GF-D8 (cell line): ENCODE results near the gene KCTD13.
"Not testable (repeated sequence)": the region's sequence is repeated elsewhere in the genome, so short reads cannot be mapped to it uniquely, and the experiment has no call there.

ENCODE experiments used
- DNase-seq: peaks from one replicate; lab custom pipeline; 2025; lab: John Stamatoyannopoulos, UW

The KCTD13 gene

DNA sequence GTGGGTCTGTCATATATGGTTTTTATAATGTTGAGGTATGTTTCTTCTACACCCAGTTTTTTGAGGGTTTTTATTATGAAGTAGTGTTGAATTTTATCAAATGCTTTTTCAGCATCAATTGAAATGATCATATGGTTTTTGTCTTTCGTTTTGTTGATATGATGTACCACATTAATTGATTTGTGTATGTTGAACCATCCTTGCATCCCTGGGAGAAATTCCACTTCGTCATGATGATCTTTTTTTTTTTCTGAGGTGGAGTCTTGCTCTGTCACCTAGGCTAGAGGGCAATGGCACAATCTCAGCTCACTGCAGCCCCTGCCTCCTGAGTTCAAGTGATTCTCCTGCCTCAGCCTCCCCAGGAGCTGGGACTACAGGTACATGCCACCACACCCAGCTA lies 21.9 kb upstream of the KCTD13 start:
- no peak for DNase-seq

DNA sequence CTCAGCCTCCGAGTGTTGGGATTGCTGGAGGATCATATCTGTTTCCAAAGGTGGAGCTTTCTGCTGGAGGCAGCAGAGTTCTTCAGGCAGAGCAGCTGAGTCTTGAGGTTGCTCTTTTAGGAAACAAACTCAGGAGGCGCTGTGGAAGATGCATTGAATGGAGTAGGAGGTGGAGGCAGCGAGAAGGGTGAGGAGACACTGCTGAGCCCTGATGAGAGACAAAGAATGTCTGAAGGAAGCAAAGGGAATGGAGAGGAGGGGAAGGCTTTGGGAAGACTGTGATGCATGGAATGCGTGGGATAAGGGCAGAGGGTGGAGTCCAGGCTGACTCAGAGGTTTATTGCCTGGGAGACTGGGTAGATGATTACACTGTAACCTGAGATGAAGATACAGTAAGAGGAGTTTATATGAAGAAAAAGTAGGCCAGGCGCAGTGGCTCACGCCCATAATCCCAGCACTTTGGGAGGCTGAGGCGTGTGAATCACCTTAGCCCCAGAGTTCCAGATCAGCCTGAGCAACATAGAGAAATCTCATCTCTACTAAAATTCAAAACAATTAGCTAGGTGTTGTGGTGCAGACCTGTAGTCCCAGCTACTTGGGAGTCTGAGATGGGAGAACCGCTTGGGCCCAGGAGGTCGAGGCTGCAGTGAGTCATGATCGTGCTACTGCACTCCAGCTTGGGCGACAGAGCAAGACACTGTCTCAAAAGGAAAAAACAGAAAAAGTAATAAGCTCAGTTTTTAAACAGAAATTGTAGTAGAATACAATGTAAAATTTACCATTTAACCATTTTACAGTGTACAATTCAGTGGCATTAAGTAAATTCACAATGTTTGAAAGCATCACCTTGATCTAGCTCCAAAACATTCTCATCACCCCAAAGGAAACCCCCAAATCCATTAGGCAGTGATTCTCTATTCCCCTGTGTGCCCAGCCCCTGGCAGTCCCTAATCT lies 18.1 kb upstream of the KCTD13 start:
- no peak for DNase-seq

- no peak for DNase-seq
These were observed 14.6 kb upstream of the KCTD13 start for GRCh38 chr16:29940656-29941055.

- not testable (repeated sequence) for DNase-seq
These were observed 5.7 kb upstream of the KCTD13 start for GRCh38 chr16:29931750-29932149.

GRCh38 chr16:29927070-29927905 lies 1.3 kb upstream of the KCTD13 start:
- DNase-seq: no peak

DNA sequence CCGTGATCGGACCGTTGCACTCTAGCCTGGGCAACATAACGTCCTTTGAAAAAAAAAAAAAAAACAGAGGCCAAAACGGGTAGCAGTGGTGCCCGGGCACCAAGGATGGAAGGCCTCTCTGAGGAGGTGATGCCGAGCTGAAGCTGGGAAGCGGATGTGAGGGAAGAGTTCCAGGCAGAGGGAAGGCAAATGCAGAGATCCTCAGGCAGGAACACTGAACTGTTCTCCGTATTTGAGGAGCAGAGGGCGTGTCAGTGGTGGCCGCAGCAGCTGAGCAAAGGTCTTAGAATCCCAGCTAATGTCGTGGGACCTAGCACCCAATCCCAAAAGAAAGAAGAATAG lies 656 bp upstream of the KCTD13 start:
- no peak for DNase-seq

GRCh38 chr16:29925105-29925756 lies 795 bp downstream of the KCTD13 start:
- DNase-seq: no peak

DNA sequence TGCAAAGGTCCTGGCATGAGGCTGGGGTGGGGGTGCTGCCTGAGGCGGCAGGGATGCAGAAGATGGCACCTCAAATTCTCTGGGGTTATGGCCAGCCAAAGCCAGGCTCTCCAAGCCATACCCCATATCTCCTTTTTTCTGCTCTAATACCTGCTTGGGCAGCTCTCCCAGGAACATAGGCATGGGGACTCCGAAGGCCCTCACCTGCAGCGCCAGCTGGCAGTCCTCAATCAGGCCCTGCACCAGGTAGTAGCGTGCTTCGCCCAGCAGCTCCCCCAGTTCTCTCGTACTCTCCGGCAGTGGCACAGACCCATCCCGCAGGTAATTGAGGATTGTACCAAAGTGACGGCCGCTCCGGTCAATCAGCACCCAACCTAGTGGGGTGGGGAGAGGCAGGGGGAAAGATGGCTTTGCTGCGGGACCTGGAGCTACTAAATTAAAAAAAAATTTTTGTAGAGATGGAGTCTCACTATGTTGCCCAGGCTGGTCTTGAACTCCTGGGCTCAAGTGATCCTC lies 3.0 kb downstream of the KCTD13 start:
- no peak for DNase-seq

- no peak for DNase-seq
These were observed 3.7 kb downstream of the KCTD13 start for GRCh38 chr16:29922326-29922725.

- DNase-seq: no peak
These were observed 5.0 kb downstream of the KCTD13 start for GRCh38 chr16:29921034-29921385.

DNA sequence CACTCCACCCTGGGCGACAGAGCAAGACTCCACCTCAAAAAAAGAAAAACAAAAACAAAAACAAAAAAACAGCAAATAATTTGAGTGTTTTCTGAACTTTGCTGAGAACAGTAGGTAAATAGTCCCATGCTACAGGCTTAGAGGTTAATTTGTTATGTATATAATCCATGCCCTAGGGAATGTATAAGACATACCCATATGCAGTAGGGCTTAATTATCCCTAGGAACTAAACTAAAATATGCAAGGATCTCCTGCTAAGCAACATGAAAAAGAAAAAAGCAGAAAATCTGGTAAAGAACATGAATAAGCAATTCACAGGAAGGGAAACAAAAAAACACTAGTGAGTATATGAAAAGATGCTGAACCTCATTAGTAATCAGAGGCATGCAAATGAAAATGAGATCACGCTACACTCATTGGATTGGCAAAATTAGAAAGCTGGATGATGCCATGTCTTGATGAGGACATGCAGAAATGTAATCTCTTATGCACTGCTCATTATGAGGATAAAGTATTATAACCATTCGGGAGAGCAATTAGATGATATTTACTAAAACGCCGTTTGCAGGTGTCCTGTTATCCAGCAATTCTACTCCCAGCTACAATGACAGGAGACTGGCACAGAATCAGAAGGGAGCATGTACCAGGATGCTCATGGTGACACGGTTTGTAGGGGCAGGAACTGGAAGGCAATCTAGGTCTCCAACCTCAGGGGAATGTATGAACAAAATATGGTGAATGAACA lies 5.6 kb downstream of the KCTD13 start:
- no peak for DNase-seq

- no peak for DNase-seq
These were observed 9.0 kb downstream of the KCTD13 start for GRCh38 chr16:29916979-29917378.

GRCh38 chr16:29915590-29916247 lies 10.3 kb downstream of the KCTD13 start:
- no peak for DNase-seq

GRCh38 chr16:29913514-29913913 lies 12.5 kb downstream of the KCTD13 start:
- no peak for DNase-seq

- no peak for DNase-seq
These were observed 13.9 kb downstream of the KCTD13 start for GRCh38 chr16:29912087-29912486.

- no peak for DNase-seq
These were observed 14.4 kb downstream of the KCTD13 start for GRCh38 chr16:29911676-29912010.

DNA sequence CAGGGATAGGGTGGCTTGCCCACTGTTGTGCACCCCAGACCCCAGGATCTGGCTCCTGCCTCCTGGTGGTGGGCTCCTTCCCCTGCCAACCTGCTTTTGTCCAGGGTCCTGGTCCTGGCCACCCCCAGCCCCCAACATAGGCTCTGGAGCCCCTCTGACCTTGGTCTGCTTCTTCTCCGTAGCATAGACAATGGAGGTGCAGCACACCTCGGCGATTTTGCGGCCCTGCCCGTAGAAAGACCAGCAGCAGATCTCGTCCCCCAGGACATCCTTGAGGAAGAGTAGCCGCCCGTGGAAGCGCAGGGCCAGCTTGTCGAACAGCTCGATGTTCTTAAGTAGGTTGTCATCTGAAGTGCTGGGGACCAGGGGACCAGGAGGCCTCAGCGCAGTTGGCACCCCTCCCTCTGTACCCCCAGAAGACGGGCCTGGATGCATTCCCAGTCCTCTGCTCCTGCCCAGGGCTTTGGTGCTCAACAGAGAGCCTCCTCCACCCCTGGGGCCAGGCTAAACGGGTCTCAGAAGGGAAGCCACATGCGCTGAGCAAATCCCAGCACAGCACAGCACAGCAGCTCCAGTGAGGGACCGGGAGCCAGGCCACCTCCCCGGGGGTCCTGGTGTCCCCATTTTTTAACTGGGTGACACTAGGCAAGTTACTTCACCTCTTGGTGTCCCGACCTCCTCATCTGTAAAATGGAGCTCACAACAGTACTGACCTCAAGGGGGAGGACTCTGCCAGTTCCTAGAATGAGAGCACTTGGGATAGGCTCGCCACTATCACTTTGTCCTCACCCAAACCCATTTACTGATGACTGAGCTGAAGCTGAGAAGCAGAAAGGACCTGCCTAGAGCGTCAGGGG lies 15.0 kb downstream of the KCTD13 start:
- DNase-seq: no peak

DNA sequence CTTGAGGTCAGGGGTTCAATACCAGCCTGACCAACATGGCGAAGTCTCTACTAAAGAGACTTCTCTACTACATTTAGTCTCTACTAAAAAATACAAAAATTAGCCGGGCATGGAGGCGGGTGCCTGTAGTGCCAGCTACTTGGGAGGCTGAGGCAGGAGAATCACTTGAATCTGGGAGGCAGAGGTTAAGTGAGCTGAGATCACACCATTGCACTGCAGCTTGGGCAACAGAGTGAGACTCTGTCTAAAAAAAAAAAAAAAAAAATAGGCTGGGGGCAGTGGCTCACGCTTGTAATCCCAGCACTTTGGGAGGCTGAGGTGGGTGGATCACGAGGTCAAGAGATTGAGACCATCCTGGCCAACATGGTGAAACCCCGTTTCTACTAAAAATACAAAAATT lies 16.2 kb downstream of the KCTD13 start:
- not testable (repeated sequence) for DNase-seq

GRCh38 chr16:29909391-29909790 lies 16.6 kb downstream of the KCTD13 start:
- no peak for DNase-seq

- DNase-seq: no peak
These were observed 17.3 kb downstream of the KCTD13 start for GRCh38 chr16:29908719-29909220.
